ENCODE data around the gene MELTF.
A peak's percentile ranks its signal among the peaks of the same experiment; 100 is the strongest.
"Not testable (repeated sequence)": the region's sequence is repeated elsewhere in the genome, so short reads cannot be mapped to it uniquely, and the experiment has no call there.

Gene MELTF

DNA sequence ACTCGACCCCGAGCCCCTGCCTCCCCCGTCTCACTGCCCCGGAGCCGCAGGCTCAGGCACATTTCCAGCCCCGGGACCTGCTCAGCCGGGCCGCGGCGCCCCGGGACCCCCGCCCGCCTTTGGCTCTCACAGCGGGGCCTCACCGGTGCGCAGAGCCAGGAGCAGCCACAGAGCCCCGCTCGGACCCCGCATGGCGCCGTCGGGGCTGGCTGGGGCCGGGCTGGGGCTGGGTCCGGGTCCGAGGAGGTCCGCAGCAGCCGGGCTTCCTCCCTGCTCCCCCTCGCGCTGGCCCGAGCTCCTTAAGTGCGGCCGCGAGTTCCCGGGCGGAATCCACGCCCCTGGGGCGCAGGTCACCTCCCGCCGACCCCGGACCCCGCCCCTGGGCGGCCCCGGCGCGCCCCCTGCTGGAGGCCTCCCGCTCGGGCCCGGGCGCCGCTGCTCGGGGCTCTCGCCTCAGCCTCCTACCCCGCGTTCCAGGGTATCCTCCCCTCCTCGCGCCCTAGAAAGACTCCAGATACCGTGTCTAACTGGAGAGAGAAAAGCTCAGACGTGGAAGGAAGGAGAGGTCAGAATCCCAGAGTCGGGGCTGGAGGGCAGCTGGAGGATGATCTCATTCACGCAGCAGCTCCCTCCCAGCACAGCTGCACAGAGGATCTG, at the start of gene MELTF:
TSS of gene MELTF (minus strand) at position 307 of the 657 bp plus-strand sequence. CDS start at position 192, 115 bp downstream.
- peak; percentile 39 for DNase-seq (ENCODE audit: low spot score)

DNA sequence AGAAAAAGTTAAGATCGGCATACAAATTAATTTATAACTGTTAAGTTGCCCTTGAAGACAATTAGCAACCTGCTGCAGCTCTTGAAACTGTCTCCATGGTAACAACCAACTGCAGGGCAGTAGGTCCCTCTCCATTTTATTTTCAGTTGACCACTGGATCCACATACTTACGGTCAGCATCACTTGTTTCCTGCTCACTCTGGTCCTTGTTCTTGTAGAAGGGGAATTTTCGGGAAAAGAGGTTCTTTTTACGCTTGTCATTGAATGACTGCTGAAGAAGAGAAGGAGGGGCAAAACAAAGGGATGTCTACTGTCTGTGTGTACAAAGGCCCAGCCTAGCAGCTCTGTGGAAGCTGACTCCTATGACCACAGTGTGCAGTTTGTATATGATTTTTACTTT, 46.8 kb upstream of the MELTF start:
- DNase-seq (ENCODE audit: low spot score), result no peak

- no peak for DNase-seq (ENCODE audit: low spot score)
Measured at GRCh38 chr3:197068077-197068476, 38.5 kb upstream of the MELTF start.

GRCh38 chr3:197064771-197065170, 35.2 kb upstream of the MELTF start:
- DNase-seq (ENCODE audit: low spot score), result no peak

DNA sequence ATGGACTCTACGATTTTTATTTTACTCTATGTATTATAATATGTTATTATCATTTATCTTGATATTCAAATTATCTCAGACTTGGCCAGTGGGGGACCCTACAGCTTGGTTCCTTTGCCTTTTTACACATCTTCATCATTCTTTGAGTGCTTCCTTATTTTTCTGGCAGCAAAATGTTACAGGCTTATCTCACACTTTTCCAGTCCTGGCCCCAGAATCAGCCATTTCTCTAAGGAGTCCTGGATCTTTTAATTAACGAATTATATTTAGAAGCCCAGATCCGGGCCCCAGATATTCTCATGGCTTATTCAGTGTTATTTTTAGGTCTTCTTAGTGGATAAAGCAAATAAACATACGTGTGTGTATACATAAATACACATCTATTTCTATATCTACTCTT, 32.8 kb upstream of the MELTF start:
- no peak for DNase-seq (ENCODE audit: low spot score)

DNA sequence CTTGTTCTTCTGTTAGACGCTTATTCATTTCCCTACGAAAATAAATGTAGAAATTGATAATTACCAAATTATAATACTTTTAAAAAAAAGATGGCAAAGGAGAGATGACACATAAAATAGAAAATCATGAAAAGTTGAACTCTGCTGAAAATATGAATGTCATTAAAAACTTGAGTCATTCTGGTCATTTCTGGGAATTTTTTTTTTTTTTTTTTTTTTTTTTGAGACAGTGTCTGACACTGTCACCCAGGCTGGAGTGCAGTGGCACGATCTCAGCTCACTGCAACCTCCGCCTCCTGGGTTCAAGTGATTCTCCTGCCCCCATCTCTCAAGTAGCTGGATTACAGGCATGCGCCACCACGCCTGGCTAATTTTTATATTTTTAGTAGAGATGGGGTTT, 22.0 kb upstream of the MELTF start:
- not testable (repeated sequence) for DNase-seq (ENCODE audit: low spot score)

- DNase-seq (ENCODE audit: low spot score), result no peak
Measured at GRCh38 chr3:197050511-197050910, 20.9 kb upstream of the MELTF start.

DNA sequence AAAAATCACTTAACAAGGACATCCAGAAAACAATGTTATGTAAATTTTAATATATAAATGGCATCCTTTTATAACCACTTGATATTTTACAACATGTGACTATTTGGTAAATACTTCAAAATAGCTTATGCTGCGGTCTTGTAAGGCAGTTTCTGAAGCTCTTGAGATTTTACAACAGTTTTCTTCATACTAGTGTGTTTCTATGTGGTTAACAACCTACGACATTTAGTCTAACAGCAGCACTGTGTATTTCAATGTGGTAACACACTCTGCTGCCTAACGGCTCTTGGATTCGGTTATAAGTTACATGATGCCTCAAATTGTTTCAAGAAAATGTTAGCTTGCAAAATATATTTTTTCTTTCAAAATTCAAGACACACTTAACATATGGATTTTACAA, 12.9 kb upstream of the MELTF start:
- no peak for DNase-seq (ENCODE audit: low spot score)

- no peak for DNase-seq (ENCODE audit: low spot score)
Measured at GRCh38 chr3:197041875-197042488, 12.4 kb upstream of the MELTF start.

GRCh38 chr3:197040658-197041057, 11.0 kb upstream of the MELTF start:
- no peak for DNase-seq (ENCODE audit: low spot score)

- DNase-seq (ENCODE audit: low spot score), result no peak
Measured at GRCh38 chr3:197038679-197039462, 9.3 kb upstream of the MELTF start.

DNA sequence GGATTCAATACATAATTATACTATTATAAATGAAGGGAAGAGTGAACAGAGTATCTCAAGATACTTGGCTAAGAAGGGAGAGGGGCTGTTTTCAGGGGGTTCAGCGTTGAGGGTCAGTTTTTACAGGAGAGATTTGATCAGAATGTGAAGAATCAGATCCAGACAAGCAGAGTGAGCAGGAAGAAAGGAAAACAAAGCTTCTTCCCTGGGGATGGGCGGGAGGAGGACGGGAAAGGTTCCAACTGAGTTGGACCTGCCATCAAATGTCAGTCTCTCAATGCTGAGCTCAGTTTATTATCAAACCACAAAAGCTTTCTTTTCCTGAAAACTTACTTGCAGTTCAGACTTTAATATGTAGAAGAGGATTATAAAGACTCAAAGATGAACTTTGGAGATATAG, 6.0 kb upstream of the MELTF start:
- no peak for DNase-seq (ENCODE audit: low spot score)

DNA sequence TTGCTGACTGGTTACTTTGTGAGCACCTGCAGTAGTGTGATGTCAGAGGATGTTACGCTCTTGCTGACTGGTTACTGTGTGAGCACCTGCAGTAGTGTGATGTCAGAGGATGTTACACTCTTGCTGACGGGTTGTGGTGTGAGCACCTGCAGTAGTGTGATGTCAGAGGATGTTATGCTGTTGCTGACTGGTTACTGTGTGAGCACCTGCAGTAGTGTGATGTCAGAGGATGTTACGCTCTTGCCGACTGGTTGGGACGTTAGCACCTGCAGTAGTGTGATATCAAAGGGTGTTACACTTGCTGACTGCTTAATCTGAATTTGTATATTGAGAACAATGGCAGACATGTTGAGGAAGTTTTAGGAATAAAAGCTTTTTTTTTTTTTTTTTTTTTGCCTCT, 5.2 kb upstream of the MELTF start:
- DNase-seq (ENCODE audit: low spot score), result not testable (repeated sequence)

DNA sequence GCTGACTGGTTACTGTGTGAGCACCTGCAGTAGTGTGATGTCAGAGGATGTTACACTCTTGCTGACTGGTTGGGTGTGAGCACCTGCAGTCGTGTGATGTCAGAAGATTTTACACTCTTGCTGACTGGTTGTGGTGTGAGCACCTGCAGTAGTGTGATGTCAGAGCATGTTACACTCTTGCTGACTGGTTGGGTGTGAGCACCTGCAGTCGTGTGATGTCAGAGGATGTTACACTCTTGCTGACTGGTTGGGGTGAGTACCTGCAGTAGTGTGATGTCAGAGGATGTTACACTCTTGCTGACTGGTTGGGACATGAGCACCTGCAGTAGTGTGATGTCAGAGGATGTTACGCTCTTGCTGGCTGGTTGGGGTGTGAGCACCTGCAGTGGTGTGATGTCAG, 4.1 kb upstream of the MELTF start:
- not testable (repeated sequence) for DNase-seq (ENCODE audit: low spot score)

DNA sequence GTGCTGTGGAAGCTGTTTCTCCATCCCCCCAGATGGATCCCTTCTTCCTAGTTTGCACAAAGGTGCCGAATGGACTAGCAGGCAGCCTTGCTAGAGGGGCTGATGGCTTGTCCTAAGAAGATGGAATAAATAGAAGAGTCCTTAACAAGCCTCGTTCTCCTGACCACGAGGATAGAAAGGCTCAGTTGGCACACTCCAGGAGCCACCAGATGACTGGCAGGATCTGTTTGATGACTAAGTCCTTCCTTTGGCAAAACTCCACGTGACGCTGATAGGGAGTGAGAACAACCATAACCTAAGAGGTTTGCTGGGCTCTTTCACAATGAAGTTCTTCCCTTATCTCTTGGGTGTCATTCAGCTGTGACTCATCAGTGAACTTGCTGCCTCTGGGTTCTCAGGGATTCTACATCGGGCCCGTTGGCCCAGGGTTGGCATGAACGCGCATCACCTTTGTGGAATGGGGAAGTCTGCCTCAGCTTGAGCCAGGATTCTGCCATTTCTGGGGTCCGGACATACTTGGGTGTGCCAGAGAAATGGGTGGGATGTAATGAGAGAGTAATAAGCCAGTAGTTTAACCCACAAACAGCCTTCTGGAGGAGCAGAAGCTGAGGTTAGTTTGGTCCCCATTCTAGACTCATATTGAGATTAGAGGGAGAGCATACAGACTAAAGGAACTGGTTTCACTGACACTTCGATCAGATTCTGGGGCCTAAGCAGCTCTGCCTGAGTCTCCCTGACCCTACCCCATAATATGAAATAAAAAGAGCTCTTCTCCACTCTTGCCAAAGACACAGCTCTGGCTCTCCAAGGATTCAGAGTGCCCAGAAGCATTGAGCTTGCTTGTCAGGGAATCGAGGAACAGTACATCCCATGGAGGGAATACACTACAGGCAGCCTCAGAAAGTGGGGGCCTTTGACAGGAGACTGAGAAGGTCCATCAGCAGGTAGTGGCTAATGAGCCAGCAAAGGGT, 2.0 kb upstream of the MELTF start:
- peak; percentile 98 for DNase-seq (ENCODE audit: low spot score)

- no peak for DNase-seq (ENCODE audit: low spot score)
Measured at GRCh38 chr3:197030379-197031314, 1.0 kb upstream of the MELTF start.

- peak; percentile 35 for DNase-seq (ENCODE audit: low spot score)
Measured at GRCh38 chr3:197028728-197029510, 698 bp downstream of the MELTF start.

GRCh38 chr3:197027896-197028727, 1.5 kb downstream of the MELTF start:
- DNase-seq (ENCODE audit: low spot score), result no peak
